Heart left ventricle (tissue), 13 donors: ENCODE data around the gene OTOGL.

Experiments used
- POLR2A ChIP-seq, 2 donors: fragments of 450-650 bp; IDR thresholded peaks; one replicate each; pipeline ENCODE4 v1.6.1; 2017; ENCODE audit warnings: antibody characterized with exemption in 2 of 2, mild to moderate bottlenecking in 2 of 2, moderate library complexity in 2 of 2
- TF ChIP-seq, protein P1 (sequence below), 12 donors: fragments of 200-600 bp; sonication (generic) in 4 of 12; IDR thresholded peaks; one replicate each; pipeline versions ENCODE4 v1.5.0 to v1.8.0; 2018 to 2022; ENCODE audit warnings: antibody characterized with exemption in 12 of 12, mild to moderate bottlenecking in 5 of 12
- donor health status: ischemic (EF 13 %, LVEDD 7.1; RV severe dilation, severe dysfunction).
- donor health status: DM: no; HTN: yes; CAD: no.
- donor health status: DM: no; HTN: no; CAD: no.
- donor health status: ischemic (EF 25% LVEDD 6.9; RV normal size, moderate dysfunction).
- donor health status: ischemic (EF 25% LVEDD 5.7; RV mildly dilated, moderate dysfunction).
- donor health status: ischemic (EF 35%, LVEDD 5.7; RV mildly dilated, moderate dysfunction).
- donor health status: nonischemic (EF 11% LVEDD 7.7; RV severe dilation, severe dysfunction).
- donor health status: DM: yes; HTN: yes; CAD: no.
- donor health status: PGD.
- donor health status: ischemic (EF 29% LVEDD 5.4; RV normal size, mild dysfunction).
- donor health status: nonischemic (EF 23%, LVEDD 6.1; RV moderate dilation, normal function).

DNA sequence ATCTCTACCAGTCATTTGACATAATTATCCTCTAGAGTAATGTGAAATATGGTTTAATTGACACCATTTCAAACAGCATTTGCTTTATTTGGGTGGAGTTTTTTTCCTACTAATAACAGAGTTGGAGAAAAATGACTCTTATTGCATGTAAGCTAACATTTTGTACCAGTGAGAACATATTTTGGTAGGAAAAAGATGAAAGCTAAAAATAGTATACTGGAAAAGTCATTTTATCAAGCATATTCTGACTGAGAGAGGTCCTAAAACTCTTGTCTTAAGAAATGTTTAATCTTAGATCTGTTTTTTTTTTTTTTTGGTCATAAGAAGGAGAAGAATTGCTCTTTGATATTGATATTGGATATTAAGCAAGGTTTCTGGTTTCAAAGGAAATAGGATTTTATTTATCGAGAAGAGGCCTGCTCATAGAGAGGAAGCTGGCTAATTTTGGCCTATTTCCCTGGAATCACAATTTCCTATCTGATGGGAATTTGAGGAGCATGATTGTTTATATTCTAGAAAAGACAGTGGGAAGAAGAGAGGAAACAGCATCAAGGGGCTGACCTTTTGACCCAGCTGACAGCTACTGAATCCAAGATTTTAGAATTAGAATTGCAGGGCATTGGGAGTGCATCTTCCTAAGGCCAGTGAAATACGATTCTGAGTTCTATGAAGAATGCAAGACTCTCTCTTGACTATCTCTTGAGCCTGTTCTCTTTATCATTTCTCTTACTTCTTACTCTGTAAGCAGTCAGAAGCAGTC, 19.4 kb downstream of the OTOGL start:
- TF ChIP-seq, protein P1, sequence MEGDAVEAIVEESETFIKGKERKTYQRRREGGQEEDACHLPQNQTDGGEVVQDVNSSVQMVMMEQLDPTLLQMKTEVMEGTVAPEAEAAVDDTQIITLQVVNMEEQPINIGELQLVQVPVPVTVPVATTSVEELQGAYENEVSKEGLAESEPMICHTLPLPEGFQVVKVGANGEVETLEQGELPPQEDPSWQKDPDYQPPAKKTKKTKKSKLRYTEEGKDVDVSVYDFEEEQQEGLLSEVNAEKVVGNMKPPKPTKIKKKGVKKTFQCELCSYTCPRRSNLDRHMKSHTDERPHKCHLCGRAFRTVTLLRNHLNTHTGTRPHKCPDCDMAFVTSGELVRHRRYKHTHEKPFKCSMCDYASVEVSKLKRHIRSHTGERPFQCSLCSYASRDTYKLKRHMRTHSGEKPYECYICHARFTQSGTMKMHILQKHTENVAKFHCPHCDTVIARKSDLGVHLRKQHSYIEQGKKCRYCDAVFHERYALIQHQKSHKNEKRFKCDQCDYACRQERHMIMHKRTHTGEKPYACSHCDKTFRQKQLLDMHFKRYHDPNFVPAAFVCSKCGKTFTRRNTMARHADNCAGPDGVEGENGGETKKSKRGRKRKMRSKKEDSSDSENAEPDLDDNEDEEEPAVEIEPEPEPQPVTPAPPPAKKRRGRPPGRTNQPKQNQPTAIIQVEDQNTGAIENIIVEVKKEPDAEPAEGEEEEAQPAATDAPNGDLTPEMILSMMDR (IDR thresholded peaks at IDR 0.05), result no peak
- no peak for TF ChIP-seq POLR2A (IDR thresholded peaks at IDR 0.05)
